Occipital lobe (tissue), 2 donors: ENCODE results near the gene PGA4. TPM values are rescaled to one million over a fixed set of nuclear protein-coding genes. Genes with fewer than 3 reads are reported as not detected.
"Not testable (repeated sequence)": the region's sequence is repeated elsewhere in the genome, so short reads cannot be mapped to it uniquely, and the experiment has no call there.

Experiments
- DNase-seq: peaks from one replicate; lab custom pipeline; 2025; lab: John Stamatoyannopoulos, UW
- total RNA-seq: library from RNA; depleted of rRNA; stranded (reverse); fragments of >200 nt; gene quantifications from one replicate; pipeline ENCODE4 v1.2.3, GENCODE V29; 2014

PGA4 gene
- total RNA-seq, 1 donor from 2014 or later: 0.31 TPM

GRCh38 chr11:61204502-61205059, 17.6 kb upstream of the PGA4 start:
- DNase-seq: not testable (repeated sequence)

GRCh38 chr11:61207636-61208310, 14.4 kb upstream of the PGA4 start:
- DNase-seq: not testable (repeated sequence)

GRCh38 chr11:61210629-61211028, 11.5 kb upstream of the PGA4 start:
- DNase-seq: not testable (repeated sequence)

GRCh38 chr11:61211327-61211952, 10.7 kb upstream of the PGA4 start:
- DNase-seq: not testable (repeated sequence)

- DNase-seq: not testable (repeated sequence)
Measured at GRCh38 chr11:61212202-61212601, 9.9 kb upstream of the PGA4 start.

- not testable (repeated sequence) for DNase-seq
Measured at GRCh38 chr11:61213711-61214324, 8.3 kb upstream of the PGA4 start.

- not testable (repeated sequence) for DNase-seq
Measured at GRCh38 chr11:61218306-61218705, 3.8 kb upstream of the PGA4 start.

- DNase-seq: not testable (repeated sequence)
Measured at GRCh38 chr11:61219016-61219415, 3.1 kb upstream of the PGA4 start.

- not testable (repeated sequence) for DNase-seq
Measured at GRCh38 chr11:61222692-61223091, 545 bp downstream of the PGA4 start.

GRCh38 chr11:61226457-61227137, 4.5 kb downstream of the PGA4 start:
- DNase-seq: not testable (repeated sequence)

- not testable (repeated sequence) for DNase-seq
Measured at GRCh38 chr11:61229458-61229857, 7.3 kb downstream of the PGA4 start.

GRCh38 chr11:61231033-61231432, 8.9 kb downstream of the PGA4 start:
- DNase-seq: not testable (repeated sequence)

- DNase-seq: not testable (repeated sequence)
Measured at GRCh38 chr11:61231585-61231984, 9.4 kb downstream of the PGA4 start.

- not testable (repeated sequence) for DNase-seq
Measured at GRCh38 chr11:61232548-61233145, 10.5 kb downstream of the PGA4 start.

GRCh38 chr11:61237130-61237529, 15.0 kb downstream of the PGA4 start:
- not testable (repeated sequence) for DNase-seq

GRCh38 chr11:61240288-61240687, 18.1 kb downstream of the PGA4 start:
- not testable (repeated sequence) for DNase-seq

GRCh38 chr11:61240875-61241274, 18.7 kb downstream of the PGA4 start, which contains the start of gene PGA5:
Gene PGA5, plus strand, starts transcription at chr11:61241175. Its CDS starts 52 bp downstream, at chr11:61241227.
- DNase-seq: not testable (repeated sequence)

- not testable (repeated sequence) for DNase-seq
Measured at GRCh38 chr11:61241526-61241925, 19.4 kb downstream of the PGA4 start.

- not testable (repeated sequence) for DNase-seq
Measured at GRCh38 chr11:61245284-61245964, 23.3 kb downstream of the PGA4 start.

- not testable (repeated sequence) for DNase-seq
Measured at GRCh38 chr11:61248071-61248470, 25.9 kb downstream of the PGA4 start.
